Ovary (tissue), 3 donors: ENCODE measurements around the gene MRPL22.

ENCODE experiments used
- CTCF ChIP-seq, 3 donors: fragments of 450-650 bp in 2 of 3; fragments of 200-600 bp in 1 of 3; IDR thresholded peaks; one replicate each; pipeline versions ENCODE4 v1.5.1 to v1.8.0; 2016 to 2022; ENCODE audit warnings: antibody characterized with exemption in 3 of 3, mild to moderate bottlenecking in 1 of 3
- EP300 ChIP-seq: sonication (generic); formaldehyde crosslinking; IDR thresholded peaks from one replicate; pipeline ENCODE4 v1.6.1; 2017; ENCODE audit warnings: antibody characterized with exemption
- POLR2A ChIP-seq: fragments of 450-650 bp; IDR thresholded peaks from one replicate; pipeline ENCODE4 v1.6.1; 2017; ENCODE audit warnings: antibody characterized with exemption, mild to moderate bottlenecking, moderate library complexity
- donor health status: DM: no; HTN: no; CAD: no.

- TF ChIP-seq CTCF (IDR thresholded peaks at IDR 0.05): no peak
- no peak for TF ChIP-seq POLR2A
- no peak for TF ChIP-seq EP300
Measured at GRCh38 chr5:154966874-154967273, 26.0 kb downstream of the MRPL22 start.
